UCSD-AML1 (cell line): ENCODE data around the gene HOXA4.

Source experiments
- DNase-seq: peaks from one replicate; lab custom pipeline; 2025; ENCODE audit not compliant: unreplicated experiment; lab: John Stamatoyannopoulos, UW

The HOXA4 gene

DNA sequence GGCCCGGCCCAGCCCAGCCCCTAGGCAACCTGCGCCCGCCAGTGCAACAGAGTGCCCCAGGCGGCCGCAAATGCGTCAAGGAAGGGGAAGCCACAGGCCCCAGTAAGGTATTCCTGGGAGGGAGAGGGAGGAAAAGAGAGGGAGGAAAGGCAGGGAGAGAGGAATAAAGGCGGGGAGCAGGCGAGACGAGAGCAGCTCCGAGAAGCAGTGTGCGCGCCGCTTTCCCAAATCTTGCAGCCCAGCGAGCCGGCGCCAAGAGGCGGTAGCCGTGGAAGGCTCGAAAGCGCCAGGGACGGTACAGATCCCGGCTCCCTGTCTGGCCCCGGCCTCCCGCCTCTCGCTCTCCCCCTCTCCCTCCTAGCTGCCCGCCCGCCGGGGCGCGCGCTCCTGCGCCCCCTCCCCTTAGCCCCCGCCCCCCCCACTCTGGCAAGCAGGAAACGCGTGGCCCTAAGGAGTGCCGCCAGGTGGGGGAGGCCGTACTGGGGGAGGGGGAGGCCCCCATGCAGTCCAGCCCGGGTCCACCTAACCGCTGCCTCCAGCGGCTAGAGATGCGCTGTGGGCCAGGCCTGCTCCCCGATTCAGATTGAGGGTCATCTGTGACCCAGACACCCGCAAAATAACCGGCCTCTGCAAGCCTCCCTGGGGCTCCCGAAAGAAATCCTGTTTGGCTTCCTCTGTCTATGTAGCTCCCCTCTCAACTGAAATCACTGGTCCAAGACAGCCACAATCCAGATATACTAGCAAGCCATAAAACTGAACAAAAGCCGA, 39.3 kb upstream of the HOXA4 start:
- DNase-seq = peak; percentile 44

GRCh38 chr7:27168265-27168947, 37.8 kb upstream of the HOXA4 start:
- peak; percentile 66 for DNase-seq

- DNase-seq = no peak
These were observed 37.3 kb upstream of the HOXA4 start for GRCh38 chr7:27167916-27168264.

DNA sequence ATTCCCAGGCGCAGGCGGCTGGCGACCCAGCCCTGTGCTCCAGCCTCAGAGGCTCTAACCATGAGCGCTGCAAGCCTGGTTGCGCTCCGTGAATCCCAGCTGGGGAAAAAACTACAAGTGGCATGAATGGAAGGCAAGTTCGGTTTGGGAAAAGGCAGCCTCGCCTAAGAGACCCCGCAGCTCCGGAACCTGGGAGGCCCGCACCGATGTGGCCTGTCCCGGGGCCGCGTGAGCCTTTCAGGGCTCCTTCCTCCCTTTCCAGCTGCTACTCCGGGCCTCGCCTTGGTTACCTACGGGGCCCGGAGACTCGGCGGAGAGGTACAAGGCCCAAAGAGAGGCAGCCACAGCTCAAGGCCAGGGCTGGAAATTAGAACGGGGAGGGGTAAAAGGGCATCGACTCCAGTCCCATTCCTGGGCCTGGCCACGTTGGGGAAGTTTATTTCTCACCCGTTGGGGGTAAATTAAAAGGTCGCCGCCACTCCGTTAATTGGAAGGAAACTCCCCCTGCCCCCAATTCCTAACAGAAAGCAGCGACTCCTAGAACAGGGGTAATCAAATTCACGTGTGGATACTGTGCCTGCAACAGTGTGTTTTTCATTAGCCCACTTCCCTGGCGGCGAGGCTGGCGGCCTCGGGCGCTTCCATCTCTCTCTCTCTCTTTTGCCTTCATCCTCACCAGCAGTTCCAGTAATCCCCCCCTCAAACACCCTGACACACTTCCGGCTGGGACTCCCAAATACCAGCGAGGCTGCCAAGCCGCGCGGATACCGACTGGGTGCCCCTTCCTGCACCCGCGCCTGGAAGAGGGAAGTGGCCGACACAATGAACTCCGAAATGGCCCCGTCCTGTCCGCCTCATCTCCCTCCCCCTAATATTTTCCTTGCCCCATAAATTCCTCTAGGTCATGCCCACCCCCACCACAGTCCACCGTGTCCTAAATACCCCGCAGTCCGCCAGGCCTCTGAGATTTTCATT, 36.3 kb upstream of the HOXA4 start:
- peak; percentile 69 for DNase-seq

DNA sequence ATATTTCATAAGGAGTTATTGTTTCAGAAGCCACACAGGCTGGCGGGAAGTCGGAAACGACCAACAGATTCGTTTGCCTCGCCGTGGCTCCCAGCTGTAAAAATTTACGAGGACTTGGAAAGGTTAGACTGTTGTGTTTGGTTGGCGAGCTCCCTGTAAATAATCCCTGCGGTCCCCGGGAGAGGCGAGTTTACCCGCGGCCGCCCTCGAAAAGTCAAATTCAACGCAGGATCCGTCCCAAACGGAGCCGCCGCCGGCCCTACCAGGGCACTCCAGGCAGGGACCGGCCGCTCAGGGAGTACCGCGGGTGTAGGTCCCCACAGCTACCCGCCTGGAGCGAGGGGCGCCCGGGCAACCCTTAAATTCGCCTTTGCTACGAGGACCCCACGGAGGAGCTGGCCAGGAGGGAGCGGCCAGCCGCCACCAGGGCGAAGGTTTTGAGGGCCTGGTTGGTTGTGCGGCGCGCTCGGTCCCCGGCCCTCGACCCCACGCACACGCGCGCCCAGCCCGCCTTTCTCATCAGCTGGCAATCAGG, 35.5 kb upstream of the HOXA4 start:
- DNase-seq = no peak

DNA sequence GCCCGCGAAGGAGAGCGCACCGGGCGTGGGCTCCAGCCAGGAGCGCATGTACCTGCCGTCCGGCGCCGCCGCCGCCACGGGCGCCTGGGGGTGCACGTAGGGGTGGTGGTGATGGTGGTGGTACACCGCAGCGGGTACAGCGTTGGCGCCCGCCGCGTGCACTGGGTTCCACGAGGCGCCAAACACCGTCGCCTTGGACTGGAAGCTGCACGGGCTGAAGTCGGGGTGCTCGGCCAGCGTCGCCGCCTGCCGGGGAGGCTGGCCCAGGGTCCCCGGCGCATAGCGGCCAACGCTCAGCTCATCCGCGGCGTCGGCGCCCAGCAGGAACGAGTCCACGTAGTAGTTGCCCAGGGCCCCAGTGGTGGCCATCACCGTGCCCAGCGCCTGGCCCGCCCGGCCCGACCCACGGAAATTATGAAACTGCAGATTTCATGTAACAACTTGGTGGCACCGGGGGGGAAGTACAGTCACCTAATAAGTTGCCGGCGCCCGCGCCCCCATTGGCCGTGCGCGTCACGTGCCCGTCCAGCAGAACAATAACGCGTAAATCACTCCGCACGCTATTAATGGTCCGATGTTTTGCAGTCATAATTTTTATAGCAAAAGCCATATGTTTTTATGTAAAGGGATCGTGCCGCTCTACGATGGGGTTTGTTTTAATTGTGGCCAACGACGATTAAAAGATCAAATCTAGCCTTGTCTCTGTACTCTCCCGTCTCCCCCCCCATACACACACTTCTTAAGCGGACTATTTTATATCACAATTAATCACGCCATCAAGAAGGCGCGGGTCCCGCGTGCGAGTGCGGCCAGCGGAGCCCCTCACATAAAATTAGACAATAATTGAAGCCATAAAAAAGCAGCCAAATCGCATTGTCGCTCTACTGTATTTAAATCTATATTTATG, 34.8 kb upstream of the HOXA4 start, which contains the start of gene HOXA9:
Gene HOXA9, minus strand, starts transcription at position 449 of the 907 bp plus-strand sequence. Its CDS starts 80 bp downstream, at position 369.
- no peak for DNase-seq

GRCh38 chr7:27164367-27165088, 34.0 kb upstream of the HOXA4 start:
- no peak for DNase-seq

- no peak for DNase-seq
These were observed 33.4 kb upstream of the HOXA4 start for GRCh38 chr7:27164045-27164366.

DNA sequence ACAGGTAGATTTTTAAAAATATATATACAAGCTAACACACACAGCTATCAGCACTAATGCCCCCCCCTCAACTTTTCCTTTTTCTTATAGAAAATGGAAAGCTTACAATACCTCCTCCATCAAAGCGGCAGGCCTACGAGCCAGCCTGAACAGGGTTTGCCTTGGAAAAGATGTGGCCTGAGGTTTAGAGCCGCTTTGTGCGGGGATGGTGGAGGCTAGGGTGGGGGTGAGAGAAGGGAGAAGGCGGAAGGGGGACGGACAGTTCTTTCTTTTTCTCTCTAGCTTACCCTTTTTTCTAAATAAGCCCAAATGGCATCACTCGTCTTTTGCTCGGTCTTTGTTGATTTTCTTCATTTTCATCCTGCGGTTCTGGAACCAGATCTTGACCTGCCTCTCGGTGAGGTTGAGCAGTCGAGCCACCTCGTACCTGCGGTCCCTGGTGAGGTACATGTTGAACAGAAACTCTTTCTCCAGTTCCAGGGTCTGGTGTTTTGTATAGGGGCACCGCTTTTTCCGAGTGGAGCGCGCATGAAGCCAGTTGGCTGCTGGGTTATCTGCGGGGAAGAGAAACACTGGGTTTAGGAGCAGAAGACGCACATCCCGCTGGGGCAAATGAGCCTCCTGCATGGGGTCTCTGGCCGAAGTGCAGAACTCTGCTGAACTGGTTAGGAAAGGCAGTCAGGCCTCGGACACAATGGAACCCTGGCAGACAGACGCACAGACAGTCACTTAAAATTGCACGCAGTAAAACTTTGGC, 32.9 kb upstream of the HOXA4 start:
- DNase-seq = no peak

DNA sequence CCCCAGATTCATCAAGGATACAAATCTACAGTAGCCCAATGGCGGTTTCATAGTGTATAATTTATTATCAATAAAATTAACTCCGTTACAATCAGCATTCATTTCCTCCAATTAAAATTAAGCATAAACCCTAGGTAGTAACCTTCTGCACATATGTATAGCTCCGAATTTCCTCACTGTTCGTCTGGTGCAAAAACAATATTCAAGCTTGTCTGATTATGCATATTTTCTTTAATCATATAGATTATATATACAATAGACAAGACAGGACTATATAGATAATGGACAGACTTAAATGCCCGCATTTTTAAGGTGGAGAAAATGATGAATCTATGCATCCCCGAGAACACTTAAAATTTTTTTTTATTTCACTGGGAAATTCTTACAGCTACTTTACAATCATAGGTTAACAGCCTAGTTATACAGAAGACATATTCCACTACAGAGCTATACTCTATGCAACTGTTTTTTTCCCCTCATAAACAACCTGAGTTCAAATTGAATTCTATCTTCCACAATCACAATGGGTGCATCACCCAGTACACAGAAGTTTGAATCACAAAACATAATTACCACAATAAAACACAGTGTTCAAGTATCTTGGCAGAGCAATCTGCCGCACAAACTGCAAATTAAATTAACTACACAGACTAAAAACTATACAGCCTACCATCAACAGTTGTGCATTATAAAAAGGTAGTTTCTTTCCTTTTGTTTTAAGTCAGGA, 32.2 kb upstream of the HOXA4 start:
- no peak for DNase-seq

DNA sequence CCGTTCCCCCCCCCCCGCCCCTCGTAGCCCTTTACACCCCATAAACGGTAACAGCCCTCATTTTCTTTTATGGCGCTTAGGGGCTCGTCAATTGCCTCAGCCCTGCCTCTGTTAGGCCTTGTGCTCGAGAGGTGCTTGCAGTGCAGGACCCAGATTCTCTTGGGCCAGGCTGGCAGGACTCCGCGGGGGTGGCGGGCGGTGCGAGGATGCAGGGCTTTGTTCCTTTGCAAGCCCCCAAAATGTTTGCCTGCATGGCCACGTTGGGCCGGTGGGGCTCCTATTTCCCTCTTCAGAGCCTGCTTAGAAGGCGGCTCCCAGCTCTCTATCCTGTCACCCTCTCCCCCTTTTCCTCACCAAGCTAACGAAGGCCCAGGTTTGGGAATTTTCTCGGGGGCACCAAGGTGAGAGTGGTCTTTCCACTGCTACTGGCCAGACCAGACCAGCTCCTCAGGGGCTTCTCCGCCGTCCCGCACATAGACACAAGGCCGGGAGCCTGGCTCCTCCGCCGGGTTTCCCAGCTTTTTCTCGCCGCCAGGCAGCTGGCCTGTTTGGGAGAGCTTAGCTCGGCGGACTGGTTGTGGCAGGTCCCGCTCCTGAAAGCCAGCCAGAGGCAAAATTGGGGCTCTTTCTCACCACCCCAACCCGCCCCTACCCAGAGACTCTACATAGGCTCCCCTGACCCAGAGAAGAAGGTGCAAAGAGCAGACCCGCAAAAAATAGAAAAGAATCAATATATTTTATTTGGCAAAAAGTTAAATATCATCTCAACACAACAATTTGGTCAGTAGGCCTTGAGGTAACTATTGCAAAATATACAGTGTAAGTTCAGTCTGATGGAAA, 31.4 kb upstream of the HOXA4 start:
- no peak for DNase-seq

DNA sequence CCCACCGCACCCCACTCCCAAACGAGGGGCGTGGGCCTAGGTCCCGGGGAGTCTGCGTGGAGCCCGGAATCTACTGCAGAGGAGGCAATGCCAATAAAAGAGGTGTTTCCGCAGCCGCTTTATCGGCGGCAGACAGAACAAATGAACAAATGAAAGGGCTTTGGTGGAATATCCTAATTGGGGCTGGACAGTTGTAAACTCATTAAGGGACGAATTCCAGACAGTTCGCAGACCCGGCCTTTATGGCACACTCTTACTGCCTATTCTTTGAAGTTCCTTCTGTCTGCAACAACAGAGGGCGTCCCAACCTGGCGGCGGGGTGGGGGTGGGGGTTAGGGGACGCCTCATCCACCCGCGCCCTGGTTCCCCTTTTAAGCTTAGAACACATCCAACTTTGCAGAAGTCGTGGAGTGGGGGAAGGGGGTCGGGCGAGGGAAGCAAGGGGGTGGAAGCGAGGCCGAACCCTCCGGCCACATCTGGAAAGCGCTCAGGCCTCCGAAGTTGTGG, 30.7 kb upstream of the HOXA4 start:
- DNase-seq = peak; percentile 65

- peak; percentile 75 for DNase-seq
These were observed 30.1 kb upstream of the HOXA4 start for GRCh38 chr7:27160546-27161213.

- DNase-seq = peak; percentile 34
These were observed 29.6 kb upstream of the HOXA4 start for GRCh38 chr7:27160145-27160545.

- peak; percentile 17 for DNase-seq
These were observed 28.9 kb upstream of the HOXA4 start for GRCh38 chr7:27159266-27160144.
